GM12892 (cell line): Measurements from ENCODE around the gene BCL7C.
A peak's percentile ranks its signal among the peaks of the same experiment; 100 is the strongest.
"Not testable (repeated sequence)": the region's sequence is repeated elsewhere in the genome, so short reads cannot be mapped to it uniquely, and the experiment has no call there.

ENCODE experiments used
- DNase-seq: peaks from one replicate; pipeline ENCODE4 v3.0.0; 2011; ENCODE audit not compliant: insufficient read length
- FAIRE-seq: peaks from 2 replicates; lab custom pipeline; 2011; peaks lifted over from hg19 to GRCh38; lab: Jason Lieb, UNC
- POLR2A ChIP-seq: IDR thresholded peaks from 2 replicates; pipeline ENCODE4 v1.6.1; 2011; ENCODE audit warnings: low read depth, low read length, control low read depth
- POLR2AphosphoS5 ChIP-seq: IDR thresholded peaks from 2 replicates; pipeline ENCODE4 v1.6.1; 2011; ENCODE audit warnings: low read depth, low read length, control low read depth
- TAF1 ChIP-seq: IDR thresholded peaks from 2 replicates; pipeline ENCODE4 v1.6.1; 2011; ENCODE audit warnings: low read depth, mild to moderate bottlenecking, control low read depth, low read length, borderline replicate concordance

BCL7C gene

GRCh38 chr16:30901201-30902028 lies 7.5 kb upstream of the BCL7C start:
- no peak for DNase-seq
- TF ChIP-seq POLR2AphosphoS5 (no peak), POLR2A (no peak), TAF1 (no peak)
- no peak for FAIRE-seq

GRCh38 chr16:30900588-30900987 lies 6.7 kb upstream of the BCL7C start:
- no peak for DNase-seq
- TF ChIP-seq POLR2AphosphoS5 (no peak), TAF1 (no peak), POLR2A (no peak)
- no peak for FAIRE-seq

DNA sequence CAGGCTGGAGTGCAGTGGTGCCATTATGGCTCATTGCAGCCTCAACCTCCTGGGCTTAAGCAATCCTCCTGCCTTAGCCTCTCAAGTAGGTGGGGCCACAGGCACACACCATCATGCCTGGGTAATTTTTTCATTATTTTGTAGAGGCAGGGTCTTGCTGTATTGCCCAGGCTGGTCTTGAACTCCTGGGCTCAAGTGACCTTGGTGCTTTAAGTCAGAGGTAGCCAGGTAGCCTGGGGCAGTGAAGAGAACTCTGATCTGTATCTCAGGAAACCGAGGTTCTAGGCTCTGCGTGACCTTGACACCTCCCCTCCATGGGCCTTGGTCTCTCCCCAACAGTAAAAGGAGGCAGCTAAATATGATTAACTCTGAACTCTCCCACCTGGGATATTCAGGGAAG lies 5.9 kb upstream of the BCL7C start:
- no peak for FAIRE-seq
- DNase-seq, result no peak
- TF ChIP-seq POLR2A (no peak), POLR2AphosphoS5 (no peak)

GRCh38 chr16:30896889-30897733 lies 3.2 kb upstream of the BCL7C start:
- peak; percentile 68 for FAIRE-seq
- peak; percentile 69 for DNase-seq
- no peak for TF ChIP-seq TAF1

DNA sequence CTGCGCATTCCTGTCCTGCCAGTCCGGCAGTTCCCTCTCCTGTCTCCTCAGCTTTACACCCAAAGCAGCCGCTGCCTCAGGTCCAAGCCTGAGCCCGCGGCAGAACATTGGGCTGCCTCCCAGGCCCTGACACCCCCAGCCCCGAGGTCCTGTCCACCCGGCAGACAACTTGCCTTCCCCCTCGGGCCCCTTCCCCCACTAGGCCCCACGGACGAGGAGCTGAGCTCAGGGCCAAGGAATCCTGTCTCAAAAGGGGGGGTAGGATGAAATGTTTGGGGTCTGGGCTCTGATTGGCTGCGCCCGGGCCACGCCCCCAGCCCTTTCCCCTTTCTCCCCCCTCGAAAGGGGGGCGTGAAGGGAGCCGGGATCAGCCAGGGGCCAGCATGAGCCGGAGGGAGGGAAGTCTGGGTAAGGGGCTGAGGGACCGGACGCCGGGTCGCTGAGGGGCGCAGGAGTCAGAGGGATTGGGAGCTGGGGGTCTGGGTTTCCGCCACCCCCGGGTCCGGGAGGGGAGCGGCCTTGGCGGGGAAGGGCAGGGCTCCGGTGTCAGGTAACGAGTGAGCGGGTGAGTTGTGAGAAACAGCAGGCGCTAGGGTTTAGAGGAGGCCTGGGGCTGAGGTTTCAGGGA lies 2.5 kb upstream of the BCL7C start, which contains the start of gene CTF1:
CTF1 (plus strand) TSS at position 354 of the 628 bp plus-strand sequence; CDS start at position 384, 30 bp downstream.
- TF ChIP-seq POLR2AphosphoS5 (no peak), POLR2A (no peak), TAF1 (no peak)
- DNase-seq, result no peak
- no peak for FAIRE-seq

GRCh38 chr16:30895627-30896260 lies 1.9 kb upstream of the BCL7C start:
- TF ChIP-seq POLR2AphosphoS5 (no peak; the same call in 1 of the 2 replicates), POLR2A (no peak), TAF1 (no peak)
- FAIRE-seq, result no peak
- DNase-seq, result no peak

DNA sequence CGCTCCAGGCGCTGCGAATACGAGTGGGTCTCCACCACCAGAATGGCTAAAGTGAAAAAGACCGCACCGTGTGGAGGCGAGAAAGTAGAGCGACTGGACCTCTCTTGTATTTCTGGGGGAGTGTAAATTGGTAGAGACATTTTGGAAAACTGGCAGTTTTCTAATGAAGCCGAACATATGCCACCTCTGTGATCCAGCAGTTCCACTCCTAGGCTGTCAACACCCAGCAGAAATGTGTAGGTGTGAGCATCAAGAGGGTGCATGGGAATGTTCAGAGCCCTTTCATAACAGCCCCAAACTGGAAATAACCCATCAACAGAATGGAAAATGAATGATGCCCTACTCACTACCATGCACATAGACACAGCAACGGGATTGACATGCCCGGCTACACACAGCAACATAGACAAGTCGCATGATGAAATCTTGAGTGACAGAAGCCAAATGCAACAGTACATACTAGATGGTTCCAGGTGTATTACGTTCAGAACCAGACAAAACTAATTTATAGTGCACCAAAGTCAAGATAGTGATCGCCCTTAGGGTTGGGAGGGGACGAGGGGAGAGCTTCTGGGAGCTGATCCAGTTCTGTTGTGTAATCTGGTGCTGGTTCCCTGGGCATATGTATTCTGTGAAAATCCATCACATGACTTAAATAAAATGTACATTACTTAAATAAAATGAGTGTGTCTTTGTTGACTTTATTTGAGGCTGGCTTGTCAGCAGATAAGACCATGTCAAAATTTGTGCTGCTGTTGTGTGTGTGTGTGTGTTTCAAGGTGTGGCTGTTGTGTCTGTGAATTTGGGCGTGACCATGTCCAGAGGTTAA lies 877 bp upstream of the BCL7C start:
- no peak for DNase-seq
- FAIRE-seq, result no peak
- TF ChIP-seq TAF1 (no peak), POLR2A (no peak), POLR2AphosphoS5 (no peak)

DNA sequence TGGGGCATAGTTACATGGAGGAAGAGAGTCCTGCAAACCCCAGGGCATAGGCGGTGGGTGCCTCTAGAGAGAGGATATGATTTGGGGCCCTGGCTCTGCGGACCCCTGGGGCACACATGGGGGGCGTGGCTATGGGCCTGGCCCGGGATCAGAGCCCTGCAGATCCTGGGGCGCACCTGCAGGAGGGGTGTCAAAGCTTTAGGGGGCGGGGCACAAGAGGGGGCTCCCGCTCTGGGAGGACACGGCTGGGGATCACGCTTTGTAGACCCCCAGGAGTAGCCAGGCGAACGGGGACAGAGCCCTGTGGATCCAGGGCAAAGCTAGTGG lies 497 bp downstream of the BCL7C start:
- FAIRE-seq (no peak), DNase-seq (no peak)
- TF ChIP-seq POLR2AphosphoS5, result no peak

DNA sequence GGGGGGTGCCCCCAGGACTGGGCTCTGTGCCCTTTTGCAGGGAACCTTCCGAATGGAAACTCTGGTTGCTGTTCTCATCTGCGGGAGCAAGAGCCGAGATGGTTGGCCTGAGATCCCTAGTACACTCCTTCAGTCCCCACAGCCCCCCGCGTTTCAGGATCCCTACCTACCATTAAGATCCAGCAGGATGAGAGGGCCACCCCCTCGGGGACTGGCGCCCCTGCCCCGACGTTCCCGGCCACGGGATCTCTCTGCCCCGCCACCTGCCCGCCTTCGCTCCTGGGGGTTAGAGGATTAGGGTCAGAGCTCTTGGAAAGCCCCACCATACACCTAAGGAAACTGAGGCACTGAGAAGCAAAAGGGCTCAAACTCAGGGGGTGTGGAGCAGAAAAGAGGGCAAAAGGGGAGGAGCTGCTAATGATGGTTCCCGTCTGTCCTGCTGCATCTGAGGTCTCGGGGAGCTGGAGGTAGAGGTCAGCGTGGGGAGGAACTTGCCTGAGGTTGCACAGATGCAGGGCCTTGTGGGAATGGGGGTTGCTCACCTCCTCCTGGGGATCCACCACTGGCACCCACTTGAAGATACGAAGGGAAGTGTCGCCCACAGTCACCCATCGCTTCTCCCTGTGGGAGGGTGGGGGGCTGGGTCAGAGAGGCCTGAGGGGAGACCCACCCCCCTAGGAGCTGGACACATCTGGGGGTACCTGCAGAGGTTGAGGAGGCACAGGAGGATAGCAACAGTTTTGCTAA lies 1.0 kb downstream of the BCL7C start:
- TF ChIP-seq POLR2A (no peak), TAF1 (no peak), POLR2AphosphoS5 (no peak)
- no peak for FAIRE-seq
- DNase-seq, result no peak

- not testable (repeated sequence) for DNase-seq, FAIRE-seq
Measured at GRCh38 chr16:30891043-30891823, 2.6 kb downstream of the BCL7C start.
